Ascending aorta (tissue), 2 donors: Measurements from ENCODE around the gene PEDS1. TPM values are rescaled to one million over a fixed set of nuclear protein-coding genes. Genes with fewer than 3 reads are reported as not detected.

Source experiments
- DNase-seq, 2 donors: peaks; one replicate each; pipeline ENCODE4 v3.0.0-alpha.2; 2019; ENCODE audit warnings: low spot score in 2 of 2
- H3K27ac ChIP-seq, 2 donors: fragments of 200-600 bp; sonication (generic); one replicate each; pipeline ENCODE4 v1.5.1; 2016 to 2017; ENCODE audit warnings: mild to moderate bottlenecking in 1 of 2
- H3K27me3 ChIP-seq: fragments of 200-600 bp; sonication (generic); one replicate; pipeline ENCODE4 v1.5.1; 2017
- H3K36me3 ChIP-seq, 2 donors: fragments of 200-600 bp; sonication (generic); one replicate each; pipeline ENCODE4 v1.5.1; 2016
- H3K4me1 ChIP-seq, 2 donors: fragments of 200-600 bp; sonication (generic); one replicate each; pipeline ENCODE4 v1.5.1; 2016 to 2017; ENCODE audit warnings: mild to moderate bottlenecking in 1 of 2
- H3K4me3 ChIP-seq, 2 donors: fragments of 200-600 bp; sonication (generic); one replicate each; pipeline ENCODE4 v1.5.1; 2016 to 2017; ENCODE audit warnings: mild to moderate bottlenecking in 1 of 2
- H3K9me3 ChIP-seq, 2 donors: fragments of 200-600 bp; sonication (generic); one replicate each; pipeline ENCODE4 v1.5.1; 2016
- CTCF ChIP-seq, 3 experiments: fragments of 200-600 bp in 2 of 3; fragments of 450-650 bp in 1 of 3; sonication (generic) in 2 of 3; IDR thresholded peaks; one replicate each; pipeline ENCODE4 v1.5.1; 2016 to 2019; ENCODE audit warnings: antibody characterized with exemption in 3 of 3, mild to moderate bottlenecking in 1 of 3, moderate library complexity in 1 of 3
- intact Hi-C: fragments of 100-400 bp; cut with DNase I; formaldehyde crosslinking; loops from one replicate; pipeline ENCODE4 v1.15.1; 2023
- total RNA-seq: library from RNA; depleted of rRNA; stranded (reverse); fragments of >200 nt; gene quantifications from one replicate; pipeline ENCODE4 v1.1.0, GENCODE V29; 2016

Gene PEDS1
- total RNA-seq, 1 donor from 2014 or later, result 23.9 TPM

GRCh38 chr20:50111829-50112495 is 41.6 kb downstream of the PEDS1 start:
- Histone ChIP-seq H3K36me3 (no peaks in the 10 kb centered on the region), H3K9me3 (no peaks in the 10 kb centered on the region), H3K27ac (peak overlapping the region; percentile 94 to 97), H3K4me1 (peaks cover 5 to 60% of the 10 kb centered on the region in 2 donors), H3K4me3 (peak overlapping the region; percentile 92 to 97), H3K27me3 (no peaks in the 10 kb centered on the region)
- intact Hi-C loops, result no loop called here
- DNase-seq, result peak in 1 of 2 donors; percentile 58
- TF ChIP-seq CTCF (IDR thresholded peaks at IDR 0.05), result no peak

- H3K36me3 ChIP-seq, result no peaks in the 10 kb centered on the region
- H3K4me1 ChIP-seq, result peaks cover 5 to 59% of the 10 kb centered on the region in 2 donors
- no peaks in the 10 kb centered on the region for H3K9me3 ChIP-seq
- DNase-seq, result peak in 1 of 2 donors; percentile 65
- no peak for TF ChIP-seq CTCF (IDR thresholded peaks at IDR 0.05)
- no peaks in the 10 kb centered on the region for H3K27me3 ChIP-seq
- H3K4me3 ChIP-seq, result peak overlapping the region; percentile 92 to 97
- intact Hi-C loops, result no loop called here
- H3K27ac ChIP-seq, result peak overlapping the region; percentile 94 to 97
Observed at GRCh38 chr20:50111120-50111828, 42.2 kb downstream of the PEDS1 start.

- Histone ChIP-seq H3K9me3 (no peaks in the 10 kb centered on the region), H3K27me3 (no peaks in the 10 kb centered on the region), H3K4me3 (peak overlapping the region in 1 of 2 donors; percentile 92), H3K4me1 (peaks cover 9 to 56% of the 10 kb centered on the region in 2 donors), H3K27ac (peak overlapping the region; percentile 27 to 97), H3K36me3 (no peaks in the 10 kb centered on the region)
- TF ChIP-seq CTCF (IDR thresholded peaks at IDR 0.05), result no peak
- peak in 1 of 2 donors; percentile 66 for DNase-seq
- intact Hi-C loops, result no loop called here
Observed at GRCh38 chr20:50110141-50111047, 43.1 kb downstream of the PEDS1 start.

GRCh38 chr20:50108556-50109235 is 44.8 kb downstream of the PEDS1 start:
- peak overlapping the region in 1 of 2 donors; percentile 16 for H3K27ac ChIP-seq
- H3K36me3 ChIP-seq, result no peaks in the 10 kb centered on the region
- peaks cover 11 to 54% of the 10 kb centered on the region in 2 donors for H3K4me1 ChIP-seq
- intact Hi-C loops, result no loop called here
- no peaks in the 10 kb centered on the region for H3K27me3 ChIP-seq
- H3K9me3 ChIP-seq, result no peaks in the 10 kb centered on the region
- DNase-seq, result peak in 1 of 2 donors; percentile 56
- no peak for TF ChIP-seq CTCF (IDR thresholded peaks at IDR 0.05)
- no peak overlapping the region for H3K4me3 ChIP-seq

- H3K36me3 ChIP-seq, result no peaks in the 10 kb centered on the region
- no peaks in the 10 kb centered on the region for H3K9me3 ChIP-seq
- peaks cover 11 to 52% of the 10 kb centered on the region in 2 donors for H3K4me1 ChIP-seq
- intact Hi-C loops, result no loop called here
- H3K27me3 ChIP-seq, result no peaks in the 10 kb centered on the region
- peak in 1 of 2 donors; percentile 35 for DNase-seq
- TF ChIP-seq CTCF (IDR thresholded peaks at IDR 0.05), result no peak
- H3K27ac ChIP-seq, result peak overlapping the region in 1 of 2 donors; percentile 16
- no peak overlapping the region for H3K4me3 ChIP-seq
Observed at GRCh38 chr20:50107796-50108331, 45.7 kb downstream of the PEDS1 start.
